OCI-LY7 (cell line): Measurements from ENCODE around the gene MTG2. TPM values are rescaled to one million over a fixed set of nuclear protein-coding genes. Genes with fewer than 3 reads are reported as not detected.

Experiments
- BruUV-seq: library from RNA; stranded (reverse); fragments of 400-500 nt; replicated peaks from 2 replicates; lab custom pipeline; 2021; lab: Mats Ljungman, UMichigan
- CTCF ChIA-PET: fragments of 300-600 bp; sonication (Branson Sonifier 250); formaldehyde crosslinking; loops from one replicate; lab custom pipeline; 2022; ENCODE audit warnings: antibody characterized with exemption; ENCODE audit not compliant: unreplicated experiment; lab: Charles Lee
- POLR2A ChIA-PET: fragments of 300-600 bp; sonication (Branson Sonifier 250); formaldehyde crosslinking; loops from one replicate; lab custom pipeline; 2022; ENCODE audit warnings: antibody characterized with exemption; lab: Charles Lee
- DNase-seq: peaks from one replicate; pipeline ENCODE4 v3.0.0-alpha.2; 2015; ENCODE audit warnings: low spot score
- H2AFZ ChIP-seq: fragments of 200-600 bp; sonication (generic), shearing (Covaris generic); 2 replicates; pipeline ENCODE4 v1.6.1; 2014; ENCODE audit warnings: mild to moderate bottlenecking, antibody characterized with exemption, low read length, moderate library complexity
- H3K27ac ChIP-seq: fragments of 200-600 bp; sonication (generic); 2 replicates; pipeline ENCODE4 v1.5.1; 2014; ENCODE audit warnings: mixed run types, low read depth, mild to moderate bottlenecking, moderate library complexity, low read length, inconsistent platforms; ENCODE audit not compliant: poor library complexity, severe bottlenecking
- H3K36me3 ChIP-seq: fragments of 200-600 bp; sonication (generic); 2 replicates; pipeline ENCODE4 v1.6.1; 2014; ENCODE audit warnings: mild to moderate bottlenecking, antibody characterized with exemption, low read length, moderate library complexity, mixed read lengths; ENCODE audit not compliant: insufficient read depth
- H3K4me1 ChIP-seq: fragments of 200-600 bp; sonication (generic); 2 replicates; pipeline ENCODE4 v1.5.1; 2014; ENCODE audit warnings: mild to moderate bottlenecking, low read length; ENCODE audit not compliant: insufficient read depth, poor library complexity, severe bottlenecking
- H3K4me2 ChIP-seq: fragments of 200-600 bp; sonication (generic); 2 replicates; pipeline ENCODE4 v1.6.1; 2014; ENCODE audit warnings: mild to moderate bottlenecking, low read length
- H3K4me3 ChIP-seq: fragments of 200-600 bp; sonication (generic); 2 replicates; pipeline ENCODE4 v1.5.1; 2014; ENCODE audit warnings: mild to moderate bottlenecking, low read depth, low read length; ENCODE audit not compliant: poor library complexity, severe bottlenecking
- H3K79me2 ChIP-seq: fragments of 200-600 bp; sonication (generic); 2 replicates; pipeline ENCODE4 v1.6.1; 2016; ENCODE audit warnings: low read depth, mild to moderate bottlenecking, low read length, moderate library complexity, mixed read lengths; ENCODE audit not compliant: insufficient read depth
- H3K9me2 ChIP-seq: fragments of 200-600 bp; sonication (generic); 2 replicates; pipeline ENCODE4 v1.6.1; 2016; ENCODE audit warnings: mild to moderate bottlenecking, low read length, mixed read lengths; ENCODE audit not compliant: insufficient read depth
- H3K9me3 ChIP-seq: fragments of 200-600 bp; sonication (generic); 2 replicates; pipeline ENCODE4 v1.6.1; 2014; ENCODE audit warnings: mild to moderate bottlenecking, mixed run types, low read length, mixed read lengths
- H4K20me1 ChIP-seq: fragments of 200-600 bp; sonication (generic); 2 replicates; pipeline ENCODE4 v1.6.1; 2014; ENCODE audit warnings: mild to moderate bottlenecking, antibody characterized with exemption, low read length, moderate library complexity, mixed read lengths; ENCODE audit not compliant: insufficient read depth
- EZH2phosphoT487 ChIP-seq: fragments of 200-600 bp; sonication (generic); IDR thresholded peaks from 2 replicates; pipeline ENCODE4 v1.6.1; 2018; ENCODE audit warnings: low read depth, borderline replicate concordance, mild to moderate bottlenecking, mixed run types, antibody characterized with exemption, low read length, moderate library complexity, mixed read lengths
- intact Hi-C: fragments of 100-400 bp; cut with micrococcal nuclease; formaldehyde crosslinking; loops from one replicate; pipeline ENCODE4 v1.10.0; 2022; ENCODE audit not compliant: unreplicated experiment
- total RNA-seq, 2 experiments: library from RNA; depleted of rRNA in 1 of 2; stranded (reverse); fragments of >200 nt in 1 of 2; shearing (Covaris generic) in 1 of 2; gene quantifications; 2 replicates each; pipeline ENCODE4 v1.2.3, GENCODE V29; 2014 to 2022
- TF ChIP-seq, protein P1 (sequence below): fragments of 200-600 bp; sonication (generic); conservative IDR thresholded peaks from 2 replicates; pipeline ENCODE4 v1.5.1; 2014; ENCODE audit warnings: mild to moderate bottlenecking, antibody characterized with exemption, low read length, moderate library complexity, mixed read lengths

Gene MTG2
- total RNA-seq, 2 experiments from 2014 or later = 24.1 to 37.5 TPM

DNA sequence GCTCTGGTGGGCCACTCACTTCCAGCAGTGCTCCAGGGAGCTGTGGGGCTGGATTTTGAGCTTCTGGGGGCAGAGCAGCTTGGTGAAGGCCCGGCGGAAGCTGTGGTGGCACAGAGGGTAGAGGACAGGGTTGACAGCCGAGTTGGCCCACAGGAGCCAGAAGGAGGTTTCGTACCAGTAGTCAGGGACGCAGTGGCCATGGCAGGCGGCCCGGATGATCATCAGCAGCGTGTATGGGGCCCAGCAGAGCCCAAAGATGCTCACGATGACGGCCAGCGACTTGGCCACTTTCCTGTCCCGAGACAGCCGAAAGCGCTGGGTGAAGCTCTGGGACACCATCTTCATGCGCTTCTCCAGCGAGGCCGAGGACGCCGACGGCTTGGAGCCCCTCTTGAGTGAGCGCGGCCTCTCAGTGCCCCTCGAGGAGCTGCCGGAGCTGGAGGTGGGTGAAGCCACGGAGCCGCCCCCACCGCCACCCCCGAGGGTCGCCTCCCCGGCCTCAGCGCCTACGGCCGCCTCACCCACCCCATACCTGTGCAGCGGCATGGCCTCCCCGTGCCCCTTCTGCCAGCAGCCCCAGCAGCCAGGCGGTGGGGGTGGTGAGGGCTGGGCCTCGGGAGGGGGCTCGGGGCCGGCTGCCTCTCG lies 33.3 kb downstream of the MTG2 start:
- BruUV-seq = no TSS peak
- ChIA-PET POLR2A (no interaction called here), CTCF (no interaction called here)
- no peaks in the 10 kb centered on the region for H3K36me3 ChIP-seq
- no peak for DNase-seq
- no peak overlapping the region for H2AFZ ChIP-seq
- H3K4me1 ChIP-seq = peaks cover 24% of the 10 kb centered on the region
- H3K4me2 ChIP-seq = no peak overlapping the region
- H3K79me2 ChIP-seq = no peaks in the 10 kb centered on the region
- intact Hi-C loops = no loop called here
- no peak overlapping the region for H3K27ac ChIP-seq
- H3K9me2 ChIP-seq = no peaks in the 10 kb centered on the region
- no peaks in the 10 kb centered on the region for H3K9me3 ChIP-seq
- H3K4me3 ChIP-seq = no peak overlapping the region
- H4K20me1 ChIP-seq = no peaks in the 10 kb centered on the region
- TF ChIP-seq EZH2phosphoT487 = no peak
- TF ChIP-seq, protein P1, sequence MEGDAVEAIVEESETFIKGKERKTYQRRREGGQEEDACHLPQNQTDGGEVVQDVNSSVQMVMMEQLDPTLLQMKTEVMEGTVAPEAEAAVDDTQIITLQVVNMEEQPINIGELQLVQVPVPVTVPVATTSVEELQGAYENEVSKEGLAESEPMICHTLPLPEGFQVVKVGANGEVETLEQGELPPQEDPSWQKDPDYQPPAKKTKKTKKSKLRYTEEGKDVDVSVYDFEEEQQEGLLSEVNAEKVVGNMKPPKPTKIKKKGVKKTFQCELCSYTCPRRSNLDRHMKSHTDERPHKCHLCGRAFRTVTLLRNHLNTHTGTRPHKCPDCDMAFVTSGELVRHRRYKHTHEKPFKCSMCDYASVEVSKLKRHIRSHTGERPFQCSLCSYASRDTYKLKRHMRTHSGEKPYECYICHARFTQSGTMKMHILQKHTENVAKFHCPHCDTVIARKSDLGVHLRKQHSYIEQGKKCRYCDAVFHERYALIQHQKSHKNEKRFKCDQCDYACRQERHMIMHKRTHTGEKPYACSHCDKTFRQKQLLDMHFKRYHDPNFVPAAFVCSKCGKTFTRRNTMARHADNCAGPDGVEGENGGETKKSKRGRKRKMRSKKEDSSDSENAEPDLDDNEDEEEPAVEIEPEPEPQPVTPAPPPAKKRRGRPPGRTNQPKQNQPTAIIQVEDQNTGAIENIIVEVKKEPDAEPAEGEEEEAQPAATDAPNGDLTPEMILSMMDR = no peak

DNA sequence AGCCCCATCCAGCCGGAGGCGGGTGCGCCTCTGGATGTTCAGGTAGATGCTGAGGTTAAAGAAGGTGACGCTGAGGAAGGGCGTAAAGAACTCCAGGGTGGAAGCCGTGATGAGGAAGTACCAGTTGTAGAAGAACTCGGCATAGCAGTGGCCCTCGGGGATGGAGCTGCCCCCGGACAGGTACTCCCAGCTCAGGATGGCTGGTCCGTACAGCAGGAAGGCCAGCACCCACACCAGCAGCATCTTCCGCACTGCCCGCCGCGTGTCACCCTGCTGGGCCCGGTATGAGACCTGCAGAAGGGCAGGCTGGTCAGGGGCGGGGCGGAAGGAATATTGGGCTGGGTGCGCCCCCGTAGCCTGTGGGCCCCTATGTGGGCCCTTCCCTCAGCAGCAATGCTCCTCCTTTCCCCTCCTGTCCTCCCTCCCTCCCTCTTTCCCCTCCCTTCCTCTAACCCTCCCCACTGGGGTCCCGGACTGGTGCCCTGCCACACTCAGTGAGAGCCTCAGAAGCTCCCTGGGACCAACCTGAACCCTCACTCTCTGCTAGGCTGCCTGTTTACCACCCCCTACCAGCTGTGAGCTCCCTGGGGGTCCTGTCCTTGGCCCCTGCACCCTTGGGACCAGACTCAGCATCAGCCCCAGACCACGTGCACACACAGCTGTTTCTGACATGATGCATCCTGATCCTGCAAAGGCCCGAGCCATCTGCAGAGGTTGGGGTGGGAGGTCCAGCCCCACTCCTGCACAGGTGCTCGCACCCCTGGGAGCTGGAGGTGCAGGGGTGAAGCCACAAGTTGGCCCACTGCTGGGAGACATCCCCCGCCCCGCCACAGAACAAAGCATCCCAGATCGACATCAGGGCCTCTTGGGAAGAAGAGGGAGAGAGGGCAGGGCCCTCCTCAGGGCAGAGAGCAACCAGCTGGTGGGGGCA lies 34.1 kb downstream of the MTG2 start:
- Histone ChIP-seq H3K4me1 (peaks cover 24% of the 10 kb centered on the region), H3K9me3 (no peaks in the 10 kb centered on the region), H3K9me2 (no peaks in the 10 kb centered on the region), H3K4me3 (no peak overlapping the region), H3K79me2 (no peaks in the 10 kb centered on the region), H2AFZ (no peak overlapping the region), H4K20me1 (no peaks in the 10 kb centered on the region), H3K36me3 (no peaks in the 10 kb centered on the region), H3K27ac (no peak overlapping the region), H3K4me2 (peak overlapping the region; percentile 19; the same call in 1 of the 2 replicates)
- no TSS peak for BruUV-seq
- TF ChIP-seq, protein P1 = no peak
- no peak for TF ChIP-seq EZH2phosphoT487
- intact Hi-C loops = no loop called here
- DNase-seq = peak; percentile 67
- POLR2A ChIA-PET = no interaction called here
- CTCF ChIA-PET = no interaction called here
